GM23338 (cell line): ENCODE measurements around the gene ANXA3. TPM values are rescaled to one million over a fixed set of nuclear protein-coding genes. Genes with fewer than 3 reads are reported as not detected.

Source experiments
- ATAC-seq: fragments of 200-7000 bp; cut with Tn5 transposase; 3 replicates; pipeline ENCODE4 v1.9.1; 2020
- DNase-seq: peaks from one replicate; pipeline ENCODE4 v3.0.0-alpha.2; 2015; ENCODE audit warnings: low spot score
- H2AFZ ChIP-seq: fragments of 200-600 bp; sonication (generic); 2 replicates; pipeline ENCODE4 v1.8.0; 2016; ENCODE audit warnings: antibody characterized with exemption, mild to moderate bottlenecking, moderate library complexity
- H3F3A ChIP-seq: fragments of 200-600 bp; sonication (generic); replicated peaks from 2 replicates; pipeline ENCODE4 v1.8.0; 2017; ENCODE audit warnings: antibody characterized with exemption, mixed run types, low read depth
- H3K27ac ChIP-seq: fragments of 200-600 bp; sonication (generic); 2 replicates; pipeline ENCODE4 v1.6.1; 2016; ENCODE audit warnings: low read depth
- H3K27me3 ChIP-seq: fragments of 200-600 bp; sonication (generic); 2 replicates; pipeline ENCODE4 v1.8.0; 2016; ENCODE audit warnings: mild to moderate bottlenecking, mixed run types, moderate library complexity; ENCODE audit not compliant: insufficient read depth
- H3K36me3 ChIP-seq: fragments of 200-600 bp; sonication (generic); 2 replicates; pipeline ENCODE4 v1.8.0; 2016; ENCODE audit warnings: mild to moderate bottlenecking; ENCODE audit not compliant: insufficient read depth
- H3K4me1 ChIP-seq: fragments of 200-600 bp; sonication (generic); 2 replicates; pipeline ENCODE4 v1.8.0; 2016; ENCODE audit warnings: mild to moderate bottlenecking, moderate library complexity; ENCODE audit not compliant: insufficient read depth
- H3K4me2 ChIP-seq: fragments of 200-600 bp; sonication (generic); 2 replicates; pipeline ENCODE4 v1.7.1; 2017; ENCODE audit warnings: mixed run types
- H3K4me3 ChIP-seq: fragments of 200-600 bp; sonication (generic); 2 replicates; pipeline ENCODE4 v1.6.1; 2016; ENCODE audit warnings: mixed run types
- H3K79me2 ChIP-seq: fragments of 200-600 bp; sonication (generic); replicated peaks from 2 replicates; pipeline ENCODE4 v1.8.0; 2017; ENCODE audit warnings: mild to moderate bottlenecking; ENCODE audit not compliant: insufficient read depth
- H3K9me2 ChIP-seq: fragments of 200-600 bp; sonication (generic); 2 replicates; pipeline ENCODE4 v1.8.0; 2017; ENCODE audit not compliant: insufficient read depth
- H4K20me1 ChIP-seq: fragments of 200-600 bp; sonication (generic); replicated peaks from 2 replicates; pipeline ENCODE4 v1.8.0; 2017; ENCODE audit warnings: mild to moderate bottlenecking; ENCODE audit not compliant: insufficient read depth
- H3K27ac Mint-ChIP-seq: 2 replicates; pipeline ENCODE4 v1.8.0; 2020; ENCODE audit warnings: inconsistent platforms, mild to moderate bottlenecking, moderate library complexity, mixed read lengths
- H3K27me3 Mint-ChIP-seq: 3 replicates; pipeline ENCODE4 v1.8.0; 2022; ENCODE audit warnings: low read depth, mild to moderate bottlenecking, moderate library complexity, mixed read lengths, inconsistent platforms; ENCODE audit not compliant: insufficient read depth, poor library complexity
- H3K36me3 Mint-ChIP-seq: 3 replicates; pipeline ENCODE4 v1.8.0; 2021; ENCODE audit warnings: low read depth, mild to moderate bottlenecking, inconsistent platforms, moderate library complexity, mixed read lengths
- H3K4me1 Mint-ChIP-seq: 3 replicates; pipeline ENCODE4 v1.8.0; 2020; ENCODE audit warnings: mild to moderate bottlenecking, inconsistent platforms, mixed read lengths
- H3K4me3 Mint-ChIP-seq: 3 replicates; pipeline ENCODE4 v1.8.0; 2021; ENCODE audit warnings: moderate library complexity, mild to moderate bottlenecking, inconsistent platforms, mixed read lengths
- H3K9me3 Mint-ChIP-seq: 3 replicates; pipeline ENCODE4 v1.8.0; 2020; ENCODE audit warnings: moderate library complexity, mild to moderate bottlenecking, inconsistent platforms, mixed read lengths
- EZH2 ChIP-seq: fragments of 200-600 bp; sonication (generic); IDR thresholded peaks from one replicate; pipeline ENCODE4 v1.8.0; 2017; ENCODE audit warnings: antibody characterized with exemption, mild to moderate bottlenecking, low read depth; ENCODE audit not compliant: unreplicated experiment
- JUNB ChIP-seq: IDR thresholded peaks from one replicate; pipeline ENCODE4 v1.6.1; 2016; ENCODE audit warnings: antibody characterized with exemption; ENCODE audit not compliant: unreplicated experiment
- NANOG ChIP-seq: IDR thresholded peaks from 2 replicates; pipeline ENCODE4 v1.6.1; 2016; ENCODE audit warnings: antibody characterized with exemption, borderline replicate concordance
- STAT1 ChIP-seq: IDR thresholded peaks from one replicate; pipeline ENCODE4 v1.6.1; 2016; ENCODE audit warnings: antibody characterized with exemption; ENCODE audit not compliant: unreplicated experiment
- ZNF114 ChIP-seq: fragments of 250-450 bp; sonication (Bioruptor Pico); IDR thresholded peaks from 2 replicates; pipeline ENCODE4 v1.5.0; 2020; ENCODE audit warnings: mild to moderate bottlenecking, moderate library complexity
- ZNF331 ChIP-seq: fragments of 250-450 bp; sonication (Bioruptor Pico); IDR thresholded peaks from 2 replicates; pipeline ENCODE4 v1.5.0; 2020; ENCODE audit warnings: low read depth, mild to moderate bottlenecking, moderate library complexity
- ZNF462 ChIP-seq: fragments of 250-450 bp; sonication (Bioruptor Pico); IDR thresholded peaks from 2 replicates; pipeline ENCODE4 v1.5.0; 2020; ENCODE audit warnings: mild to moderate bottlenecking, moderate library complexity
- polyA plus RNA-seq: library from polyadenylated mRNA; unstranded; fragments of >200 nt; fragmentation: Nextera tagmentation; extraction: Ambion mirVana; gene quantifications from 2 replicates; pipeline ENCODE4 v1.2.1, GENCODE V29; 2016
- total RNA-seq: library from RNA; depleted of rRNA; stranded (reverse); fragments of >200 nt; shearing (Covaris generic); gene quantifications from 2 replicates; pipeline ENCODE4 v1.2.3, GENCODE V29; 2014
- TF ChIP-seq, protein P1 (sequence below), 2 experiments: fragments of 200-600 bp in 1 of 2; sonication (generic) in 1 of 2; conservative IDR thresholded peaks; 2 replicates each; pipeline versions ENCODE4 v1.5.1 to v1.6.1; 2016 to 2017; ENCODE audit warnings: antibody characterized with exemption in 2 of 2, low read depth in 2 of 2, mild to moderate bottlenecking in 2 of 2, moderate library complexity in 1 of 2
- TF ChIP-seq, protein P2 (sequence below): IDR thresholded peaks from 2 replicates; pipeline ENCODE4 v1.6.1; 2016; ENCODE audit warnings: antibody characterized with exemption

ANXA3 gene
- total and polyA plus RNA-seq, 2 experiments from 2014 or later = 20.3 to 31.5 TPM

DNA sequence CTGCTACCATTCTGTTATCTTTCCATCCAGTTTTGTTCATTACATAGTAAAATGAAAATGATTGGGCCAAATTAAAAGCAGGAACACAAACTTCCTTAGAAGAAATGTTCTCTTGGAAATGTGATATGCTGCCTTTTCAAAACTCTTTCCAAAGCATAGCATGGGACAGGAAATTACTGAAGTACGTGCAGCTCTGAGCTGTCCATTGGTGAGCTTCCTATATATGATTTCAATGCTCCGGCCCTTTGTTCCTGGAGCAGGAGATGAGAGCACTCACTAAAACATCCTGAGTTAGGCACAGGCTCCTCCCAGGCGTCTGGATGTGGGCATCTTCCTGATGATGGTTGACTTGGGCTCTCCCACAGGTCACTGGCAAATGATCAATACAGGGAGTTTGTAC is 33.0 kb upstream of the ANXA3 start:
- Mint-ChIP-seq H3K27me3 (peaks cover 4% of the 10 kb centered on the region), H3K4me3 (no peak overlapping the region), H3K27ac (no peak overlapping the region), H3K9me3 (no peaks in the 10 kb centered on the region), H3K36me3 (peaks cover 18% of the 10 kb centered on the region), H3K4me1 (no peaks in the 10 kb centered on the region)
- DNase-seq = no peak
- H3K27ac ChIP-seq = no peak overlapping the region
- no peak overlapping the region for H3K4me3 ChIP-seq
- ATAC-seq = no peak
- no peaks in the 10 kb centered on the region for H3K27me3 ChIP-seq
- no peak overlapping the region for H2AFZ ChIP-seq
- H3K79me2 ChIP-seq = no peaks in the 10 kb centered on the region
- TF ChIP-seq EZH2 (no peak), ZNF331 (CRISPR knock-in tag) (no peak), ZNF114 (no peak), STAT1 (no peak), JUNB (no peak), ZNF462 (no peak), NANOG (no peak)
- TF ChIP-seq, protein P1, sequence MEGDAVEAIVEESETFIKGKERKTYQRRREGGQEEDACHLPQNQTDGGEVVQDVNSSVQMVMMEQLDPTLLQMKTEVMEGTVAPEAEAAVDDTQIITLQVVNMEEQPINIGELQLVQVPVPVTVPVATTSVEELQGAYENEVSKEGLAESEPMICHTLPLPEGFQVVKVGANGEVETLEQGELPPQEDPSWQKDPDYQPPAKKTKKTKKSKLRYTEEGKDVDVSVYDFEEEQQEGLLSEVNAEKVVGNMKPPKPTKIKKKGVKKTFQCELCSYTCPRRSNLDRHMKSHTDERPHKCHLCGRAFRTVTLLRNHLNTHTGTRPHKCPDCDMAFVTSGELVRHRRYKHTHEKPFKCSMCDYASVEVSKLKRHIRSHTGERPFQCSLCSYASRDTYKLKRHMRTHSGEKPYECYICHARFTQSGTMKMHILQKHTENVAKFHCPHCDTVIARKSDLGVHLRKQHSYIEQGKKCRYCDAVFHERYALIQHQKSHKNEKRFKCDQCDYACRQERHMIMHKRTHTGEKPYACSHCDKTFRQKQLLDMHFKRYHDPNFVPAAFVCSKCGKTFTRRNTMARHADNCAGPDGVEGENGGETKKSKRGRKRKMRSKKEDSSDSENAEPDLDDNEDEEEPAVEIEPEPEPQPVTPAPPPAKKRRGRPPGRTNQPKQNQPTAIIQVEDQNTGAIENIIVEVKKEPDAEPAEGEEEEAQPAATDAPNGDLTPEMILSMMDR (conservative IDR thresholded peaks at IDR 0.05; ENCODE audit: low read depth in 2 of 2) = no peak
- TF ChIP-seq, protein P2, sequence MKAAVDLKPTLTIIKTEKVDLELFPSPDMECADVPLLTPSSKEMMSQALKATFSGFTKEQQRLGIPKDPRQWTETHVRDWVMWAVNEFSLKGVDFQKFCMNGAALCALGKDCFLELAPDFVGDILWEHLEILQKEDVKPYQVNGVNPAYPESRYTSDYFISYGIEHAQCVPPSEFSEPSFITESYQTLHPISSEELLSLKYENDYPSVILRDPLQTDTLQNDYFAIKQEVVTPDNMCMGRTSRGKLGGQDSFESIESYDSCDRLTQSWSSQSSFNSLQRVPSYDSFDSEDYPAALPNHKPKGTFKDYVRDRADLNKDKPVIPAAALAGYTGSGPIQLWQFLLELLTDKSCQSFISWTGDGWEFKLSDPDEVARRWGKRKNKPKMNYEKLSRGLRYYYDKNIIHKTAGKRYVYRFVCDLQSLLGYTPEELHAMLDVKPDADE = no peak
- no peaks in the 10 kb centered on the region for H3K9me2 ChIP-seq
- H3F3A ChIP-seq = no peaks in the 10 kb centered on the region
- H3K36me3 ChIP-seq = peaks cover 21% of the 10 kb centered on the region
- H3K4me2 ChIP-seq = no peak overlapping the region
- no peaks in the 10 kb centered on the region for H3K4me1 ChIP-seq
- H4K20me1 ChIP-seq = no peaks in the 10 kb centered on the region; the same call in 1 of the 2 replicates
